CD4-positive, alpha-beta T cell treated with Interleukin-12 subunit alpha and Interleukin-12 subunit beta, for 1 hour (primary cell): ENCODE data around the gene GNE.
"Not testable (repeated sequence)": the region's sequence is repeated elsewhere in the genome, so short reads cannot be mapped to it uniquely, and the experiment has no call there.

ENCODE experiments used
- DNase-seq: peaks from one replicate; pipeline ENCODE4 v3.0.0-alpha.2; 2020

Gene GNE

GRCh38 chr9:36204906-36205547, 53.2 kb downstream of the GNE start:
- no peak for DNase-seq

- no peak for DNase-seq
Observed at GRCh38 chr9:36194326-36195000, 63.8 kb downstream of the GNE start.

- no peak for DNase-seq
Observed at GRCh38 chr9:36193023-36193422, 65.2 kb downstream of the GNE start.

- no peak for DNase-seq
Observed at GRCh38 chr9:36192196-36192595, 66.1 kb downstream of the GNE start.

- DNase-seq, result no peak
Observed at GRCh38 chr9:36191686-36192085, 66.6 kb downstream of the GNE start.

GRCh38 chr9:36191290-36191645, 67.0 kb downstream of the GNE start:
- peak; percentile 43 for DNase-seq

- peak; percentile 97 for DNase-seq
Observed at GRCh38 chr9:36190388-36191289, 67.6 kb downstream of the GNE start, which contains the start of gene CLTA. TSS of gene CLTA (plus strand) at chr9:36190921. CDS start at chr9:36191057, 136 bp downstream.

GRCh38 chr9:36189976-36190375, 68.3 kb downstream of the GNE start:
- no peak for DNase-seq

- no peak for DNase-seq
Observed at GRCh38 chr9:36188212-36188611, 70.0 kb downstream of the GNE start.

GRCh38 chr9:36187414-36187813, 70.8 kb downstream of the GNE start:
- no peak for DNase-seq

GRCh38 chr9:36180243-36180642, 78.0 kb downstream of the GNE start:
- DNase-seq, result not testable (repeated sequence)

GRCh38 chr9:36177571-36177970, 80.7 kb downstream of the GNE start:
- no peak for DNase-seq

GRCh38 chr9:36176496-36176895, 81.8 kb downstream of the GNE start:
- not testable (repeated sequence) for DNase-seq

GRCh38 chr9:36175209-36175608, 83.0 kb downstream of the GNE start:
- DNase-seq, result not testable (repeated sequence)

GRCh38 chr9:36174731-36175130, 83.5 kb downstream of the GNE start:
- no peak for DNase-seq

- DNase-seq, result no peak
Observed at GRCh38 chr9:36174271-36174670, 84.0 kb downstream of the GNE start.

- DNase-seq, result no peak
Observed at GRCh38 chr9:36173861-36174260, 84.4 kb downstream of the GNE start.

GRCh38 chr9:36170531-36170930, 87.7 kb downstream of the GNE start:
- DNase-seq, result no peak

GRCh38 chr9:36169708-36170107, 88.5 kb downstream of the GNE start:
- DNase-seq, result no peak

- DNase-seq, result no peak
Observed at GRCh38 chr9:36169166-36169565, 89.1 kb downstream of the GNE start, which contains the start of gene CCIN. TSS of gene CCIN (plus strand) at chr9:36169388. CDS start at chr9:36169503, 115 bp downstream.

- peak; percentile 87 for DNase-seq
Observed at GRCh38 chr9:36166168-36166927, 91.9 kb downstream of the GNE start.

- no peak for DNase-seq
Observed at GRCh38 chr9:36165826-36166167, 92.5 kb downstream of the GNE start.

- DNase-seq, result no peak
Observed at GRCh38 chr9:36164989-36165388, 93.3 kb downstream of the GNE start.
